NB4 (cell line): ENCODE results near the gene TMCC1.

Source experiments
- DNase-seq: peaks from one replicate; pipeline ENCODE4 v3.0.0; 2010; ENCODE audit warnings: low read depth
- H3K4me3 ChIP-seq: one replicate; pipeline ENCODE4 v1.5.1; 2011; ENCODE audit warnings: mild to moderate bottlenecking, low read depth, low read length, moderate library complexity
- MYC ChIP-seq: IDR thresholded peaks from 2 replicates; pipeline ENCODE4 v1.6.1; 2011; ENCODE audit warnings: low read depth, low read length
- POLR2A ChIP-seq: IDR thresholded peaks from 2 replicates; pipeline ENCODE4 v1.6.1; 2011; ENCODE audit warnings: mild to moderate bottlenecking; ENCODE audit not compliant: insufficient read length; ENCODE audit errors: extremely low read depth
- TF ChIP-seq, protein P1 (sequence below): IDR thresholded peaks from 2 replicates; pipeline ENCODE4 v1.6.1; 2011; ENCODE audit warnings: low read depth, low read length
- TF ChIP-seq, protein P2 (sequence below): IDR thresholded peaks from one replicate; pipeline ENCODE4 v1.5.1; 2012; ENCODE audit warnings: low read depth, low read length

Gene TMCC1

GRCh38 chr3:129601713-129602112 lies 291.8 kb downstream of the TMCC1 start:
- no peak for DNase-seq
- no peak overlapping the region for H3K4me3 ChIP-seq
- TF ChIP-seq POLR2A, result no peak
- TF ChIP-seq, protein P1, sequence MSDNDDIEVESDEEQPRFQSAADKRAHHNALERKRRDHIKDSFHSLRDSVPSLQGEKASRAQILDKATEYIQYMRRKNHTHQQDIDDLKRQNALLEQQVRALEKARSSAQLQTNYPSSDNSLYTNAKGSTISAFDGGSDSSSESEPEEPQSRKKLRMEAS, result no peak
- TF ChIP-seq MYC, result no peak
- TF ChIP-seq, protein P2, sequence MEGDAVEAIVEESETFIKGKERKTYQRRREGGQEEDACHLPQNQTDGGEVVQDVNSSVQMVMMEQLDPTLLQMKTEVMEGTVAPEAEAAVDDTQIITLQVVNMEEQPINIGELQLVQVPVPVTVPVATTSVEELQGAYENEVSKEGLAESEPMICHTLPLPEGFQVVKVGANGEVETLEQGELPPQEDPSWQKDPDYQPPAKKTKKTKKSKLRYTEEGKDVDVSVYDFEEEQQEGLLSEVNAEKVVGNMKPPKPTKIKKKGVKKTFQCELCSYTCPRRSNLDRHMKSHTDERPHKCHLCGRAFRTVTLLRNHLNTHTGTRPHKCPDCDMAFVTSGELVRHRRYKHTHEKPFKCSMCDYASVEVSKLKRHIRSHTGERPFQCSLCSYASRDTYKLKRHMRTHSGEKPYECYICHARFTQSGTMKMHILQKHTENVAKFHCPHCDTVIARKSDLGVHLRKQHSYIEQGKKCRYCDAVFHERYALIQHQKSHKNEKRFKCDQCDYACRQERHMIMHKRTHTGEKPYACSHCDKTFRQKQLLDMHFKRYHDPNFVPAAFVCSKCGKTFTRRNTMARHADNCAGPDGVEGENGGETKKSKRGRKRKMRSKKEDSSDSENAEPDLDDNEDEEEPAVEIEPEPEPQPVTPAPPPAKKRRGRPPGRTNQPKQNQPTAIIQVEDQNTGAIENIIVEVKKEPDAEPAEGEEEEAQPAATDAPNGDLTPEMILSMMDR, result no peak

GRCh38 chr3:129600348-129600747 lies 293.2 kb downstream of the TMCC1 start:
- DNase-seq, result no peak
- peak overlapping the region; percentile 28 for H3K4me3 ChIP-seq
- TF ChIP-seq, protein P1, result no peak
- TF ChIP-seq, protein P2, result no peak
- TF ChIP-seq POLR2A, result no peak

- H3K4me3 ChIP-seq, result peak overlapping the region; percentile 28
- DNase-seq, result peak; percentile 93
- TF ChIP-seq, protein P1, result peak; percentile 76
- TF ChIP-seq, protein P2, result no peak
- TF ChIP-seq MYC (peak; percentile 88), POLR2A (no peak)
Measured at GRCh38 chr3:129599607-129600006, 293.9 kb downstream of the TMCC1 start.

DNA sequence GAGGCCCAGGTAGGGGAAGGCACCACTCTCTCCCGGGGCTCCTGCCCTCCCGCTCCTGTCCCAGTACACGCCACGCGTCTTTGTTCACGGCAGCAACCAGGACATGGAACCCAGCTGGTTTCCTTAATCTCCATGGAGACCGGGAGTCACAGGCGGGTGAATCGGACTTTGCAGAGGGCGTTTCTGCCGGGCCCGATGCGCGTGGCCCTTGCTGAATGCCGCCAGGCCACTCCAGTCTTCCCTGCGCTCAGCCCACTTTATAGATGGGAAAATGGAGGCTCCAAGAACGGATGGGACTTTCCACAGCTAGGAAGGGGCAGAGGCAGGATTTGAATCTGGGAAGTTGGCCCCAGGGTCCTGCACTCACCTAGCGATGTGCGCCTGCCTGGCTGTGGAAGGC lies 294.4 kb downstream of the TMCC1 start:
- no peak overlapping the region for H3K4me3 ChIP-seq
- DNase-seq, result no peak
- TF ChIP-seq, protein P2, result no peak
- TF ChIP-seq, protein P1, result no peak
- no peak for TF ChIP-seq MYC
- no peak for TF ChIP-seq POLR2A

- TF ChIP-seq, protein P1, result no peak
- TF ChIP-seq POLR2A, result no peak
- no peak for TF ChIP-seq MYC
- TF ChIP-seq, protein P2, result no peak
- H3K4me3 ChIP-seq, result no peak overlapping the region
- no peak for DNase-seq
Measured at GRCh38 chr3:129598484-129598883, 295.0 kb downstream of the TMCC1 start.

- TF ChIP-seq, protein P2, result no peak
- TF ChIP-seq, protein P1, result no peak
- TF ChIP-seq POLR2A (no peak), MYC (no peak)
- no peak overlapping the region for H3K4me3 ChIP-seq
- DNase-seq, result no peak
Measured at GRCh38 chr3:129598000-129598381, 295.5 kb downstream of the TMCC1 start.
